HL-60 (cell line): ENCODE data around the gene TMEM170A.

ENCODE experiments used
- DNase-seq, 2 experiments: peaks; one replicate each; pipeline ENCODE4 v3.0.0-alpha.2; 2010 to 2020; ENCODE audit warnings: low read depth in 1 of 2, low spot score in 1 of 2
- H3K27ac ChIP-seq: fragments of 250-450 bp; sonication (Bioruptor Pico); replicated peaks from 2 replicates; pipeline ENCODE4 v1.5.1; 2020; ENCODE audit warnings: mild to moderate bottlenecking, moderate library complexity
- H3K27me3 ChIP-seq: fragments of 250-450 bp; sonication (Bioruptor Pico); 2 replicates; pipeline ENCODE4 v1.5.1; 2021; ENCODE audit warnings: mild to moderate bottlenecking, moderate library complexity; ENCODE audit not compliant: insufficient read depth, poor library complexity, severe bottlenecking
- H3K4me3 ChIP-seq: replicated peaks from 2 replicates; pipeline ENCODE4 v1.5.1; 2011; ENCODE audit warnings: mild to moderate bottlenecking, control low read depth, low read length; ENCODE audit not compliant: insufficient read depth
- GABPA ChIP-seq: IDR thresholded peaks from 2 replicates; pipeline ENCODE4 v1.6.1; 2012; ENCODE audit warnings: low read depth
- POLR2AphosphoS5 ChIP-seq: IDR thresholded peaks from 2 replicates; pipeline ENCODE4 v1.6.1; 2012; ENCODE audit warnings: low read depth
- SPI1 ChIP-seq: IDR thresholded peaks from 2 replicates; pipeline ENCODE4 v1.6.1; 2012; ENCODE audit warnings: low read depth, mild to moderate bottlenecking, borderline replicate concordance
- TF ChIP-seq, protein P1 (sequence below): IDR thresholded peaks from 2 replicates; pipeline ENCODE4 v1.6.1; 2012; ENCODE audit warnings: low read depth; ENCODE audit not compliant: insufficient replicate concordance
- TF ChIP-seq, protein P2 (sequence below): IDR thresholded peaks from one replicate; pipeline ENCODE4 v1.5.1; 2011; ENCODE audit warnings: low read length, control low read depth, inconsistent platforms; ENCODE audit not compliant: insufficient read depth

Gene TMEM170A

DNA sequence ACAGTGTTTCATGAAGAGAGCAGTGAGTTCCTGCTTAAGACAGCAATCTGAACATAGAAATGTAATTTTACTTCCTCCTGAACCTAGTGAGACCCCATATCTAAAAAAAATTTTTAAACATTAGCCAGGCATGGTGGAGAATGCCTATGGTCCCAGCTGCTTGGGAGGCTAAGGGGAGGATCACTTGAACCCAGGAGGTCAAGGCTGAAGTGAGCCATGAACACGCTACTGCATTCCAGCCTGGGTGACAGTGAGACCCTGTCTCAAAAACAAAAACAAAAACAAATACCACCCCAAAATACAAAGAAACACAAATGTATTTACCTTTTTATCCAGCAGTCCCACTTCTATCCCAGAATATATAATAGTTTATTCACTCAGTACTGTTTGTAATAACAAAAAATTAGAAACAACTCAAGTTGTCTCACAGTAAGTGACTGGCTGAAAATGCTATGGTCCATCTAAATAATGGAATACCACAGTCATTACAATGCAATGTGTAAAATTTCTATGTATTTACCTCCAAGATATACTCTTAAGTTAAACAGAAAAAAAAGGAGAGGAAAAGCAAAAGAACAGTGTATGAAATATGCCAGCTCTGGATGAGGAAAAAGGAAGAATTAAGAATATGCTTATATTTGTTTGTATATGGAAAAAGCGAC is 47.5 kb downstream of the TMEM170A start:
- DNase-seq = no peak
- TF ChIP-seq, protein P1, sequence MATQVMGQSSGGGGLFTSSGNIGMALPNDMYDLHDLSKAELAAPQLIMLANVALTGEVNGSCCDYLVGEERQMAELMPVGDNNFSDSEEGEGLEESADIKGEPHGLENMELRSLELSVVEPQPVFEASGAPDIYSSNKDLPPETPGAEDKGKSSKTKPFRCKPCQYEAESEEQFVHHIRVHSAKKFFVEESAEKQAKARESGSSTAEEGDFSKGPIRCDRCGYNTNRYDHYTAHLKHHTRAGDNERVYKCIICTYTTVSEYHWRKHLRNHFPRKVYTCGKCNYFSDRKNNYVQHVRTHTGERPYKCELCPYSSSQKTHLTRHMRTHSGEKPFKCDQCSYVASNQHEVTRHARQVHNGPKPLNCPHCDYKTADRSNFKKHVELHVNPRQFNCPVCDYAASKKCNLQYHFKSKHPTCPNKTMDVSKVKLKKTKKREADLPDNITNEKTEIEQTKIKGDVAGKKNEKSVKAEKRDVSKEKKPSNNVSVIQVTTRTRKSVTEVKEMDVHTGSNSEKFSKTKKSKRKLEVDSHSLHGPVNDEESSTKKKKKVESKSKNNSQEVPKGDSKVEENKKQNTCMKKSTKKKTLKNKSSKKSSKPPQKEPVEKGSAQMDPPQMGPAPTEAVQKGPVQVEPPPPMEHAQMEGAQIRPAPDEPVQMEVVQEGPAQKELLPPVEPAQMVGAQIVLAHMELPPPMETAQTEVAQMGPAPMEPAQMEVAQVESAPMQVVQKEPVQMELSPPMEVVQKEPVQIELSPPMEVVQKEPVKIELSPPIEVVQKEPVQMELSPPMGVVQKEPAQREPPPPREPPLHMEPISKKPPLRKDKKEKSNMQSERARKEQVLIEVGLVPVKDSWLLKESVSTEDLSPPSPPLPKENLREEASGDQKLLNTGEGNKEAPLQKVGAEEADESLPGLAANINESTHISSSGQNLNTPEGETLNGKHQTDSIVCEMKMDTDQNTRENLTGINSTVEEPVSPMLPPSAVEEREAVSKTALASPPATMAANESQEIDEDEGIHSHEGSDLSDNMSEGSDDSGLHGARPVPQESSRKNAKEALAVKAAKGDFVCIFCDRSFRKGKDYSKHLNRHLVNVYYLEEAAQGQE = no peak
- TF ChIP-seq, protein P2, sequence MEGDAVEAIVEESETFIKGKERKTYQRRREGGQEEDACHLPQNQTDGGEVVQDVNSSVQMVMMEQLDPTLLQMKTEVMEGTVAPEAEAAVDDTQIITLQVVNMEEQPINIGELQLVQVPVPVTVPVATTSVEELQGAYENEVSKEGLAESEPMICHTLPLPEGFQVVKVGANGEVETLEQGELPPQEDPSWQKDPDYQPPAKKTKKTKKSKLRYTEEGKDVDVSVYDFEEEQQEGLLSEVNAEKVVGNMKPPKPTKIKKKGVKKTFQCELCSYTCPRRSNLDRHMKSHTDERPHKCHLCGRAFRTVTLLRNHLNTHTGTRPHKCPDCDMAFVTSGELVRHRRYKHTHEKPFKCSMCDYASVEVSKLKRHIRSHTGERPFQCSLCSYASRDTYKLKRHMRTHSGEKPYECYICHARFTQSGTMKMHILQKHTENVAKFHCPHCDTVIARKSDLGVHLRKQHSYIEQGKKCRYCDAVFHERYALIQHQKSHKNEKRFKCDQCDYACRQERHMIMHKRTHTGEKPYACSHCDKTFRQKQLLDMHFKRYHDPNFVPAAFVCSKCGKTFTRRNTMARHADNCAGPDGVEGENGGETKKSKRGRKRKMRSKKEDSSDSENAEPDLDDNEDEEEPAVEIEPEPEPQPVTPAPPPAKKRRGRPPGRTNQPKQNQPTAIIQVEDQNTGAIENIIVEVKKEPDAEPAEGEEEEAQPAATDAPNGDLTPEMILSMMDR = no peak
- TF ChIP-seq POLR2AphosphoS5 = no peak
- Histone ChIP-seq H3K4me3 (no peak overlapping the region), H3K27ac (no peak overlapping the region), H3K27me3 (no peaks in the 10 kb centered on the region)

DNA sequence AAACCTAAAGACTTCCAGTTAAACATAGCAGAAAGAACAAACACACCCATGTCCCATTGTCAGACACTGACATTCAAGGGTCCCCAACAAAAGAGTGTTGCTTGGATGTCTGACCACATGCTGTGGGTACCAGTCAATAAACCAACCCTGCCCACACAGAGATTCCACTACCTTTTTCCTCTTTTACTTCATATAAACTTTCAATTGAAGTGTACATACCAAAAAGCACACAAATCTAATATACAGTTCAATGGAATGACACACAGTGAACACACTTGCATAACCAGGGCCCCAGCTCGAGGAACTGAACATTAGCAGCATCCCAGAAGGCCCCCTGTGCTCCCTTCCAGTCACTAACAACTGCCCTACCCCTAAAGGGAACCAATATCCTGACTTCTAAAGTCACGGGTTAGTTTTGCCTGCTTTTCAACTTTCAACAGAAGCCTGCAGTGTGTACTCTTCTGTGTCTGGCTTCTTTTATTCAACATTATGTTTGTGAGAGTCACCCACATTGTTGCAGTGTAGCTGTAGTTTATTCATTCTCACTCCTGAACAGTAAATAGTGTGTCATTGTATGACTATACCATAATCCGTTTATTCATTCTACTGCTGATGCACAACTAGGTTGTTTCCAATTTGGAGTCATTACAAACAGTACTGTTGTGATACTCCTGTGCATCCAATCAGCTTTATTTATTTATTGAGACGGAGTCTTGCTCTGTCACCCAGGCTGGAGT is 49.2 kb downstream of the TMEM170A start:
- no peaks in the 10 kb centered on the region for H3K27me3 ChIP-seq
- H3K4me3 ChIP-seq = no peak overlapping the region
- no peak overlapping the region for H3K27ac ChIP-seq
- no peak for DNase-seq
- TF ChIP-seq, protein P2 = no peak
- TF ChIP-seq, protein P1 = no peak
- TF ChIP-seq SPI1 (no peak), POLR2AphosphoS5 (no peak)

DNA sequence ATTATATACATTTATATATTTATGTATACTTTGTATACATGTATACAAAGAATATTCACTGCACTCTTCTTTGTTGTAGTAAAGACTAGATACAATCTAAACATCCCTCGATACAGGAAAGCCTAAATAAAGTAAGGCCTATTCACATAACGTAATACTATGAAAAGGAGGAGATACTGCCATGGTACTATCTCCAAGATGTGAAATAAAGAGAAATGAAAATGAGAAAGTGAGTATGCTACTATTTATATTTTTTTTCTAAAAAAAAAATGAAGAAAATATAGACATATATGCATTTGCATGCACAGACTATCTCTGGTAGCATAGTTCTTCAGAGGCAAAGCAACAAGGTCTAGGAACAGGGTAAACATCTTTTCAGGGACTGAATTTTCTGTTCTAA is 50.5 kb downstream of the TMEM170A start:
- TF ChIP-seq GABPA (no peak), POLR2AphosphoS5 (no peak), SPI1 (no peak)
- TF ChIP-seq, protein P1 = no peak
- TF ChIP-seq, protein P2 = no peak
- no peak overlapping the region for H3K27ac ChIP-seq
- H3K4me3 ChIP-seq = no peak overlapping the region
- no peaks in the 10 kb centered on the region for H3K27me3 ChIP-seq
- no peak for DNase-seq
